NCI-H2196 treated with DMSO at 0.1 percent for 48 hours (cell line): ENCODE measurements around the gene AQP6.
A peak's percentile ranks its signal among the peaks of the same experiment; 100 is the strongest.

ENCODE experiments used
- DNase-seq: peaks from one replicate; lab custom pipeline; 2025; ENCODE audit not compliant: unreplicated experiment; lab: John Stamatoyannopoulos, UW

Gene AQP6

GRCh38 chr12:49955899-49956662 lies 16.7 kb upstream of the AQP6 start:
- DNase-seq = no peak

GRCh38 chr12:49956663-49957569 lies 15.8 kb upstream of the AQP6 start:
- DNase-seq = no peak

- no peak for DNase-seq
Observed at GRCh38 chr12:49957570-49957967, 15.2 kb upstream of the AQP6 start.

GRCh38 chr12:49959685-49960473 lies 12.9 kb upstream of the AQP6 start:
- peak; percentile 33 for DNase-seq

GRCh38 chr12:49960474-49961110 lies 12.2 kb upstream of the AQP6 start:
- DNase-seq = no peak

GRCh38 chr12:49961111-49961922 lies 11.4 kb upstream of the AQP6 start, which contains the start of gene AQP5:
Gene AQP5, plus strand, starts transcription at chr12:49961872. Its CDS starts 146 bp downstream, at chr12:49962018.
- no peak for DNase-seq

GRCh38 chr12:49961993-49962764 lies 10.6 kb upstream of the AQP6 start:
- DNase-seq = no peak

GRCh38 chr12:49962861-49963765 lies 9.6 kb upstream of the AQP6 start:
- DNase-seq = peak; percentile 94

GRCh38 chr12:49963976-49964815 lies 8.6 kb upstream of the AQP6 start:
- no peak for DNase-seq

- DNase-seq = no peak
Observed at GRCh38 chr12:49964849-49965624, 7.7 kb upstream of the AQP6 start.

GRCh38 chr12:49965836-49966235 lies 6.9 kb upstream of the AQP6 start:
- no peak for DNase-seq

- no peak for DNase-seq
Observed at GRCh38 chr12:49966511-49967041, 6.2 kb upstream of the AQP6 start.

GRCh38 chr12:49967042-49967776 lies 5.5 kb upstream of the AQP6 start:
- DNase-seq = peak; percentile 75

- no peak for DNase-seq
Observed at GRCh38 chr12:49967777-49968250, 4.9 kb upstream of the AQP6 start.

- DNase-seq = no peak
Observed at GRCh38 chr12:49968471-49968870, 4.3 kb upstream of the AQP6 start.
